NCI-H446 treated with DMSO at 0.1 percent for 48 hours (cell line): ENCODE data around the gene LDB1.

Source experiments
- DNase-seq: peaks from one replicate; lab custom pipeline; 2025; lab: John Stamatoyannopoulos, UW

LDB1 gene

GRCh38 chr10:102064503-102064867 lies 55.7 kb downstream of the LDB1 start:
- DNase-seq = no peak

DNA sequence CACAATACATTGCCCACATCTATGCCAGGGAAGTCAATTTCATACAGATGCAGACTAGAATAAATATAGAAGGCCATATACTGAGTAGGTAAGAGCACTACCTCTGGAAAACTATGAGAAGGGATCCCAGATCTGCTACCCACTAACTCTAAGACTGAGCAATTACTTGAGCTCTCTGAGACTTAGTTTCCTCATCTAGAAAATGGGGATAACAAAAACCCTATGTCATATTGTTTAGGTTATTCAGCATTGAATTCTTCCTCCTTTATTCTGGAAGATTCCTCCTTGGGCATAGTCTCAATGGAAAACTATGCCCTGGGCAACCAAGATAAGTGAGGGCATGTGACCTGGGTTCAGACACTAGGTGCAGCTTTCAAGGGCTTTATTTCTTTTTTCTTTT lies 60.2 kb downstream of the LDB1 start:
- DNase-seq = no peak
